Endothelial cell (in vitro differentiated cells): Measurements from ENCODE around the gene ITGB6. TPM values are rescaled to one million over a fixed set of nuclear protein-coding genes. Genes with fewer than 3 reads are reported as not detected.
"Not testable (repeated sequence)": the region's sequence is repeated elsewhere in the genome, so short reads cannot be mapped to it uniquely, and the experiment has no call there.

Experiments
- DNase-seq: peaks from one replicate; pipeline ENCODE4 v3.0.0; 2021; ENCODE audit warnings: low spot score
- H3K27ac Mint-ChIP-seq: one replicate; pipeline ENCODE4 v1.8.0; 2021; ENCODE audit warnings: mixed read lengths, inconsistent platforms; ENCODE audit not compliant: unreplicated experiment
- H3K27me3 Mint-ChIP-seq: one replicate; pipeline ENCODE4 v1.8.0; 2021; ENCODE audit warnings: mild to moderate bottlenecking, moderate library complexity, mixed read lengths, inconsistent platforms; ENCODE audit not compliant: unreplicated experiment
- H3K36me3 Mint-ChIP-seq: one replicate; pipeline ENCODE4 v1.8.0; 2021; ENCODE audit warnings: mild to moderate bottlenecking, low read depth, mixed read lengths, inconsistent platforms; ENCODE audit not compliant: unreplicated experiment
- H3K4me1 Mint-ChIP-seq: one replicate; pipeline ENCODE4 v1.8.0; 2021; ENCODE audit warnings: mild to moderate bottlenecking, mixed read lengths, inconsistent platforms; ENCODE audit not compliant: unreplicated experiment
- H3K4me3 Mint-ChIP-seq: one replicate; pipeline ENCODE4 v1.8.0; 2021; ENCODE audit warnings: mild to moderate bottlenecking, mixed read lengths, inconsistent platforms; ENCODE audit not compliant: unreplicated experiment
- H3K9me3 Mint-ChIP-seq: one replicate; pipeline ENCODE4 v1.8.0; 2021; ENCODE audit warnings: mixed read lengths, inconsistent platforms; ENCODE audit not compliant: unreplicated experiment
- CTCF ChIP-seq: fragments of 200-600 bp; sonication (generic); IDR thresholded peaks from one replicate; pipeline ENCODE4 v1.5.0; 2021; ENCODE audit warnings: antibody characterized with exemption; ENCODE audit not compliant: unreplicated experiment
- total RNA-seq: library from RNA; stranded (reverse); fragmentation: NEBNext Ultra II Directional; extraction: Animal tissue kit (Norgen Biotek cat#: 25700); gene quantifications from one replicate; pipeline ENCODE4 v1.2.1, GENCODE V29; 2021; ENCODE audit not compliant: unreplicated experiment

ITGB6 gene
- total RNA-seq, 1 donor from 2014 or later, result not detected

- Mint-ChIP-seq H3K4me3 (no peak overlapping the region), H3K4me1 (no peaks in the 10 kb centered on the region), H3K9me3 (no peaks in the 10 kb centered on the region), H3K27me3 (no peaks in the 10 kb centered on the region), H3K36me3 (no peaks in the 10 kb centered on the region), H3K27ac (no peak overlapping the region)
- no peak for DNase-seq
- TF ChIP-seq CTCF, result no peak
These were observed 34.1 kb downstream of the ITGB6 start for GRCh38 chr2:160165996-160166395.

GRCh38 chr2:160165081-160165480 is 35.0 kb downstream of the ITGB6 start:
- H3K36me3 Mint-ChIP-seq, result no peaks in the 10 kb centered on the region
- no peak overlapping the region for H3K27ac Mint-ChIP-seq
- no peaks in the 10 kb centered on the region for H3K9me3 Mint-ChIP-seq

GRCh38 chr2:160157861-160158829 is 41.9 kb downstream of the ITGB6 start:
- Mint-ChIP-seq H3K27me3 (peaks cover 2% of the 10 kb centered on the region), H3K4me1 (no peaks in the 10 kb centered on the region), H3K4me3 (no peak overlapping the region), H3K27ac (no peak overlapping the region), H3K36me3 (no peaks in the 10 kb centered on the region), H3K9me3 (no peaks in the 10 kb centered on the region)
- DNase-seq, result no peak
- no peak for TF ChIP-seq CTCF

More at GRCh38 chr2:160165081-160165480, 35.0 kb downstream of the ITGB6 start:
- no peak for DNase-seq
- no peak for TF ChIP-seq CTCF
- no peak overlapping the region for H3K4me3 Mint-ChIP-seq
- H3K4me1 Mint-ChIP-seq, result no peaks in the 10 kb centered on the region
- H3K27me3 Mint-ChIP-seq, result no peaks in the 10 kb centered on the region

- no peak for DNase-seq
- peaks cover 2% of the 10 kb centered on the region for H3K27me3 Mint-ChIP-seq
- H3K4me3 Mint-ChIP-seq, result no peak overlapping the region
- no peak for TF ChIP-seq CTCF
- no peaks in the 10 kb centered on the region for H3K36me3 Mint-ChIP-seq
- no peak overlapping the region for H3K27ac Mint-ChIP-seq
- H3K4me1 Mint-ChIP-seq, result no peaks in the 10 kb centered on the region
- H3K9me3 Mint-ChIP-seq, result no peaks in the 10 kb centered on the region
These were observed 43.4 kb downstream of the ITGB6 start for GRCh38 chr2:160156665-160157064.

GRCh38 chr2:160156100-160156499 is 44.0 kb downstream of the ITGB6 start:
- Mint-ChIP-seq H3K4me1 (no peaks in the 10 kb centered on the region), H3K27ac (no peak overlapping the region), H3K9me3 (no peaks in the 10 kb centered on the region), H3K36me3 (no peaks in the 10 kb centered on the region), H3K4me3 (no peak overlapping the region), H3K27me3 (peaks cover 2% of the 10 kb centered on the region)
- no peak for TF ChIP-seq CTCF
- no peak for DNase-seq

GRCh38 chr2:160148419-160148818 is 51.7 kb downstream of the ITGB6 start:
- not testable (repeated sequence) for H3K9me3 Mint-ChIP-seq, H3K36me3 Mint-ChIP-seq, H3K4me1 Mint-ChIP-seq, DNase-seq, H3K27ac Mint-ChIP-seq, H3K27me3 Mint-ChIP-seq, H3K4me3 Mint-ChIP-seq
